K562 (cell line): ENCODE results near the gene CREB3L2. TPM values are rescaled to one million over a fixed set of nuclear protein-coding genes. Genes with fewer than 3 reads are reported as not detected.

ENCODE experiments used
- ATAC-seq: fragments of 200-7000 bp; cut with Tn5 transposase; 3 replicates; pipeline ENCODE4 v1.9.1; 2020; ENCODE audit warnings: moderate library complexity
- BruUV-seq: library from RNA; stranded (reverse); fragments of 400-500 nt; replicated peaks from 2 replicates; lab custom pipeline; 2021; lab: Mats Ljungman, UMichigan
- CTCF ChIA-PET: fragments of 300-600 bp; formaldehyde crosslinking; extraction: SDS; loops from one replicate; lab custom pipeline; 2021; ENCODE audit warnings: low intra/inter-chr PET ratio; lab: Yijun Ruan, JAX
- POLR2A ChIA-PET: fragments of 300-600, 350-650 bp; sonication (Branson Sonifier 250); formaldehyde crosslinking; extraction: SDS; loops from one replicate; lab custom pipeline; 2021; ENCODE audit warnings: antibody characterized with exemption, inconsistent platforms; lab: Yijun Ruan, JAX
- DNase-seq, 4 experiments: peaks; one replicate each; pipeline versions ENCODE4 v3.0.0 to v3.0.0-alpha.2; 2011 to 2018; ENCODE audit warnings: low spot score in 3 of 4, mixed read lengths in 3 of 4; ENCODE audit errors: extremely low read depth in 1 of 4
- FAIRE-seq: peaks from 2 replicates; lab custom pipeline; 2011; peaks lifted over from hg19 to GRCh38; lab: Jason Lieb, UNC
- H2AFZ ChIP-seq: 2 replicates; pipeline ENCODE4 v1.6.0; 2011; ENCODE audit warnings: low read depth, low read length, control low read depth, inconsistent platforms
- H3K27ac ChIP-seq: fragments of 200-600 bp; 3 replicates; pipeline ENCODE4 v1.8.0; 2011; ENCODE audit warnings: low read depth, mild to moderate bottlenecking, control low read depth, inconsistent platforms, low read length, moderate library complexity, mixed read lengths; ENCODE audit errors: extremely low read depth
- H3K27me3 ChIP-seq, 2 experiments: fragments of 300-600 bp in 1 of 2; 2 replicates in 1 of 2; 3 replicates in 1 of 2; pipeline versions ENCODE4 v1.6.0 to v1.8.0; 2011; ENCODE audit warnings: inconsistent platforms in 2 of 2, low read length in 2 of 2, mild to moderate bottlenecking in 1 of 2, mixed read lengths in 1 of 2, moderate library complexity in 1 of 2; ENCODE audit not compliant: control insufficient read depth in 2 of 2, insufficient read depth in 2 of 2
- H3K36me3 ChIP-seq: fragments of 300-600 bp; 3 replicates; pipeline ENCODE4 v1.8.0; 2011; ENCODE audit warnings: mild to moderate bottlenecking, low read length, inconsistent platforms; ENCODE audit not compliant: control insufficient read depth, insufficient read depth
- H3K4me1 ChIP-seq, 2 experiments: fragments of 200-600 bp in 1 of 2; replicated peaks in 1 of 2; 2 replicates in 1 of 2; 3 replicates in 1 of 2; pipeline versions ENCODE4 v1.5.1 to v1.8.0; 2011; ENCODE audit warnings: inconsistent platforms in 2 of 2, low read length in 2 of 2, mild to moderate bottlenecking in 1 of 2, mixed read lengths in 1 of 2, moderate library complexity in 1 of 2; ENCODE audit not compliant: control insufficient read depth in 2 of 2, insufficient read depth in 2 of 2
- H3K4me2 ChIP-seq: 2 replicates; pipeline ENCODE4 v1.6.1; 2011; ENCODE audit warnings: low read length, control low read depth, inconsistent platforms, mixed read lengths; ENCODE audit not compliant: insufficient read depth
- H3K4me3 ChIP-seq: fragments of 200-600 bp; sonication (generic), shearing (Covaris generic); 2 replicates; pipeline ENCODE4 v1.5.1; 2016; ENCODE audit warnings: control low read depth, inconsistent platforms
- H3K79me2 ChIP-seq: fragments of 200-600 bp; 3 replicates; pipeline ENCODE4 v1.8.0; 2011; ENCODE audit warnings: low read length, inconsistent platforms; ENCODE audit not compliant: control insufficient read depth, insufficient read depth
- H3K9ac ChIP-seq, 2 experiments: 2 replicates each; pipeline versions ENCODE4 v1.6.0 to v1.6.1; 2011; ENCODE audit warnings: low read depth in 2 of 2, low read length in 2 of 2, control low read depth in 1 of 2, inconsistent platforms in 1 of 2, mild to moderate bottlenecking in 1 of 2, mixed read lengths in 1 of 2; ENCODE audit not compliant: insufficient read depth in 1 of 2
- H3K9me1 ChIP-seq: one replicate; pipeline ENCODE4 v1.6.0; 2011; ENCODE audit warnings: inconsistent platforms, mild to moderate bottlenecking, low read length, moderate library complexity; ENCODE audit not compliant: control insufficient read depth, insufficient read depth
- H3K9me3 ChIP-seq: replicated peaks from 2 replicates; pipeline ENCODE4 v1.5.1; 2011; ENCODE audit warnings: low read depth, low read length, inconsistent platforms; ENCODE audit not compliant: control insufficient read depth, insufficient read depth
- H4K20me1 ChIP-seq: replicated peaks from 2 replicates; pipeline ENCODE4 v1.6.1; 2011; ENCODE audit warnings: low read length, inconsistent platforms, mixed read lengths; ENCODE audit not compliant: control insufficient read depth, insufficient read depth
- ARID2 ChIP-seq: fragments of 450-650 bp; IDR thresholded peaks from 2 replicates; pipeline ENCODE4 v1.6.1; 2017; ENCODE audit warnings: antibody characterized with exemption, mild to moderate bottlenecking
- BCOR ChIP-seq: fragments of 450-650 bp; IDR thresholded peaks from 2 replicates; pipeline ENCODE4 v1.6.1; 2016
- GTF2B ChIP-seq: IDR thresholded peaks from 2 replicates; pipeline ENCODE4 v1.6.1; 2011; ENCODE audit not compliant: insufficient read length; ENCODE audit errors: extremely low read depth
- HDGF ChIP-seq: fragments of 450-650 bp; IDR thresholded peaks from 2 replicates; pipeline ENCODE4 v1.6.1; 2016
- SMC3 ChIP-seq: conservative IDR thresholded peaks from 2 replicates; pipeline ENCODE4 v1.6.1; 2011; ENCODE audit warnings: low read depth, low read length, improper control_type of control experiment; ENCODE audit not compliant: insufficient read depth
- TBL1XR1 ChIP-seq, 2 experiments: IDR thresholded peaks; 2 replicates each; pipeline ENCODE4 v1.6.1; 2012; ENCODE audit warnings: improper control_type of control experiment in 2 of 2, low read length in 2 of 2, mild to moderate bottlenecking in 1 of 2
- TEAD4 ChIP-seq, 2 experiments: sonication (generic) in 1 of 2; formaldehyde crosslinking in 1 of 2; IDR thresholded peaks; 2 replicates each; pipeline versions ENCODE4 v1.6.1 to v1.8.0; 2012 to 2022; ENCODE audit warnings: borderline replicate concordance in 1 of 2, inconsistent platforms in 1 of 2, low read length in 1 of 2, mild to moderate bottlenecking in 1 of 2, missing genetic modification reagents in 1 of 2
- TFAP4 ChIP-seq: sonication (generic); formaldehyde crosslinking; IDR thresholded peaks from 2 replicates; pipeline ENCODE4 v1.8.0; 2022; ENCODE audit warnings: missing genetic modification reagents, mild to moderate bottlenecking, moderate library complexity, borderline replicate concordance
- ZKSCAN1 ChIP-seq: fragments of 150-350 bp; IDR thresholded peaks from 2 replicates; pipeline ENCODE4 v1.6.1; 2016; ENCODE audit warnings: low read depth, low read length
- ZNF311 ChIP-seq: fragments of 250-450 bp; sonication (Bioruptor Pico); IDR thresholded peaks from 2 replicates; pipeline ENCODE4 v1.4.0; 2020; ENCODE audit warnings: mild to moderate bottlenecking, moderate library complexity
- WGBS: fragments of 100-300 bp; shearing (Covaris generic); methylation state at CpG from one replicate; pipeline ENCODE4 v1.1.6; 2016; ENCODE audit warnings: low coverage, mixed read lengths; ENCODE audit not compliant: insufficient coverage; ENCODE audit errors: missing lambda C conversion rate; 5-methylcytosine and 5-hydroxymethylcytosine counted together
- in situ Hi-C: fragments of 300-500 bp; cut with MboI; formaldehyde crosslinking; loops from 4 replicates; pipeline ENCODE4 v1.15.0; 2018; ENCODE audit warnings: inconsistent platforms, mixed read lengths
- intact Hi-C: fragments of 100-400 bp; cut with micrococcal nuclease; formaldehyde crosslinking; loops from 2 replicates; pipeline ENCODE4 v1.14.2; 2022
- polyA plus RNA-seq, 8 experiments: library from polyadenylated mRNA; depleted of rRNA in 4 of 8; stranded (reverse) in 5 of 8; unstranded in 3 of 8; fragments of >200 nt; fragmentation: Nextera tagmentation in 2 of 8; fragmentation: Illumina TruSeq in 1 of 8; extraction: Ambion mirVana in 2 of 8; extraction: Trizol in 1 of 8; gene quantifications; 2 replicates each; pipeline versions ENCODE4 v1.2.1 to v1.2.3, GENCODE V29; 2011 to 2014; ENCODE audit warnings: inconsistent platforms in 1 of 8, missing spikeins in 1 of 8
- total RNA-seq, 7 experiments: library from RNA; depleted of rRNA in 6 of 7; stranded (reverse); fragments of >200 nt in 6 of 7; fragmentation: Illumina TruSeq in 2 of 7; extraction: Trizol in 2 of 7; gene quantifications; 2 replicates each; pipeline versions ENCODE4 v1.2.1 to v1.2.3, GENCODE V29; 2011 to 2021; ENCODE audit warnings: low replicate concordance in 1 of 7
- TF ChIP-seq, protein P1 (sequence below): sonication (generic); formaldehyde crosslinking; IDR thresholded peaks from 2 replicates; pipeline ENCODE4 v1.8.1; 2023; ENCODE audit warnings: mild to moderate bottlenecking, missing genetic modification reagents, moderate library complexity

The CREB3L2 gene
- total and polyA plus RNA-seq, 9 of the 15 experiments (the other 6 are each of a cell fraction or from before 2014, with no cell fraction given): 7.1 to 45.6 (median 15.8) TPM

DNA sequence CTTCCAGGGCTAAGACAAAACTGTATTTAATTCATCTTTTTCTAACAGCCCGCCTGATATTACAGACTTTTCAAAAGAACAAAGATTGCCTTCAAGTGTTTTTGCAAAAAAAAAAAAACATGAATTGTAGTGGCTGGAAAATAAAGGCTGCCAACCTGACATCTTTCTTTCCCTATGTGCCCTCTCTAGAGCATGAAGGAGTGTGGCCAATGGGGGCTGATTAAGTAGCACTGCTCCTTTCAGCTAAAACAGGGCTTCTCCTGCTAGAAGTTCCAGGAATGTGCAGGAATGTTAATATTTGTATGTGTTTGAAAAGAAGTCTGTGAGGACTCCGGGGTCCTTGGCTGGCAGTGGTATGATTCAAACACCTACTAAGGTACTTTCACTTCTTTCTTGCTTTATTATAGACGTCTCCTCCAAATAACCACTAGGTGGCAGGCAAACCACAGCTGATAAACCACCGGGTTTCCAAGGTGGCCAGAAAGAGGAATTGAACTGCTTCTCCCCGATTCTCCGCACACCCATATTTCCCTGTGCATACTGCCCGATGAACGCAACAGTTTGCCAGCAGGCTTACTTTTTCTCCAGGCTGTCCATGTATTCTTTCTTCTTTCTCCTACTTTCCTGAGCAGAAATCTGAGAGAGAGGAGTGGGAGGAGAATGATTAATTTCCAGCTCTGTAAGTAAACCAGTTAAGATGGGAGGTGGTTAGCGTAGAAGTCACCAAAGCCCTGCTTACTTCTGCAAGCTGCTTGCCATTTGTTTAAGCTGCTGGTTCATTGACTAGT is 98.3 kb downstream of the CREB3L2 start:
- in situ Hi-C loops: no loop called here
- H3K4me3 ChIP-seq: no peak overlapping the region
- TF ChIP-seq TBL1XR1 (IDR thresholded peaks at IDR 0.05; ENCODE audit: low read length in 2 of 2) (0 out of 4 replicates have a peak, but pooled peaks of 1 of the 2 experiments have one; percentile 8), BCOR (no peak), ARID2 (peak; percentile 93), TEAD4 (IDR thresholded peaks at IDR 0.05; ENCODE audit: low read length) (no peak), TEAD4 (CRISPR knock-in tag; IDR thresholded peaks at IDR 0.05; ENCODE audit: borderline replicate concordance) (0 out of 2 replicates have a peak, but pooled peaks have one; percentile 27), ZKSCAN1 (peak; percentile 88; the same call in 1 of the 2 replicates), GTF2B (no peak), SMC3 (peak; percentile 96), ZNF311 (CRISPR knock-in tag) (no peak), TFAP4 (CRISPR knock-in tag) (0 out of 2 replicates have a peak, but pooled peaks have one; percentile 49), HDGF (0 out of 2 replicates have a peak, but pooled peaks have one; percentile 44)
- TF ChIP-seq, protein P1, sequence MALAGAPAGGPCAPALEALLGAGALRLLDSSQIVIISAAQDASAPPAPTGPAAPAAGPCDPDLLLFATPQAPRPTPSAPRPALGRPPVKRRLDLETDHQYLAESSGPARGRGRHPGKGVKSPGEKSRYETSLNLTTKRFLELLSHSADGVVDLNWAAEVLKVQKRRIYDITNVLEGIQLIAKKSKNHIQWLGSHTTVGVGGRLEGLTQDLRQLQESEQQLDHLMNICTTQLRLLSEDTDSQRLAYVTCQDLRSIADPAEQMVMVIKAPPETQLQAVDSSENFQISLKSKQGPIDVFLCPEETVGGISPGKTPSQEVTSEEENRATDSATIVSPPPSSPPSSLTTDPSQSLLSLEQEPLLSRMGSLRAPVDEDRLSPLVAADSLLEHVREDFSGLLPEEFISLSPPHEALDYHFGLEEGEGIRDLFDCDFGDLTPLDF (CRISPR knock-in tag): no peak

More for the DNA sequence above, 98.3 kb downstream of the CREB3L2 start:
- Histone ChIP-seq H3K9ac (no peak overlapping the region), H4K20me1 (no peaks in the 10 kb centered on the region), H3K9me1 (no peaks in the 10 kb centered on the region), H3K27ac (no peak overlapping the region), H3K9me3 (no peaks in the 10 kb centered on the region; the same call in 1 of the 2 replicates), H3K4me2 (no peak overlapping the region), H3K36me3 (peaks cover 74% of the 10 kb centered on the region), H2AFZ (no peak overlapping the region; the same call in 1 of the 2 replicates), H3K27me3 (no peaks in the 10 kb centered on the region), H3K4me1 (peaks cover 3 to 13% of the 10 kb centered on the region in 2 experiments; a peak in 3 of 5 replicates), H3K79me2 (no peaks in the 10 kb centered on the region)
- DNase-seq (peak; percentile 79 to 89 (median 81)), FAIRE-seq (peak; percentile 94), ATAC-seq (peak; percentile 77)
- intact Hi-C loops: loop anchor here (1.0 to 10.0 kb wide), 4 partner anchors 63 to 835 kb away; no protein-coding TSS in a partner anchor
- BruUV-seq: no TSS peak
- WGBS: 30% methylated on average over 9 of the region's 9 CpGs
- CTCF ChIA-PET: interaction anchor here (0.8 to 4.2 kb wide), 5 partner anchors 98 to 835 kb away, joined by 3 to 63 read pairs (median 7); no protein-coding TSS in a partner anchor
- POLR2A ChIA-PET: interaction anchor here (0.7 to 2.0 kb wide), 5 partner anchors 9 to 208 kb away, joined by 3 to 8 read pairs (median 4); no protein-coding TSS in a partner anchor
